ENCODE results near the gene TNPO1. TPM values are rescaled to one million over a fixed set of nuclear protein-coding genes. Genes with fewer than 3 reads are reported as not detected.

TNPO1 gene
- polyA plus RNA-seq, 2 of the 4 experiments (the other 2 are of a cell fraction) = 199 to 350 TPM

DNA sequence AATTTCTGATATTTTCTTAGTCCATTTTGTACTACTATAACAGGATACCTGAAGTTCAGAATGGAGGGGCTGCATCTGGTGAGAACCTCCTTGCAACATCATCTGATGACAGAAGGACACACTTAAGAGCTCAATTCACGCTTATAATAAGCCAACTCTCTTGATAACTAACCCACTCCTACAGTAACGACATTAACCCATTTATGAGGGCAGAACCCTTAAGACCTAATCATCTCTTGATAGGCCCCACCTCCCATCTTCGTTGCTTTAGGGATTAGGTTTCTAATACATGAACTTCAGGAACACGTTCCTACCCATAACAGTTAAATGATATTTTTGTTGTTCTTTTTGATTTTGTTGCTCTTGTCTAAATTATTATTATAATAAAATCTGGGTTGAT lies 69.4 kb downstream of the TNPO1 start:
- DNase-seq (ENCODE audit: low read depth in 1 of 2, low spot score in 1 of 2) (no peak), FAIRE-seq (peak; percentile 7), ATAC-seq (no peak)
- H3K9me3 ChIP-seq = no peaks in the 10 kb centered on the region
- ChIA-PET POLR2A (no interaction called here), CTCF (no interaction called here)
- H3K4me1 ChIP-seq = peaks cover 16% of the 10 kb centered on the region
- TF ChIP-seq, protein P1, sequence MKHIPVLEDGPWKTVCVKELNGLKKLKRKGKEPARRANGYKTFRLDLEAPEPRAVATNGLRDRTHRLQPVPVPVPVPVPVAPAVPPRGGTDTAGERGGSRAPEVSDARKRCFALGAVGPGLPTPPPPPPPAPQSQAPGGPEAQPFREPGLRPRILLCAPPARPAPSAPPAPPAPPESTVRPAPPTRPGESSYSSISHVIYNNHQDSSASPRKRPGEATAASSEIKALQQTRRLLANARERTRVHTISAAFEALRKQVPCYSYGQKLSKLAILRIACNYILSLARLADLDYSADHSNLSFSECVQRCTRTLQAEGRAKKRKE (CRISPR knock-in tag; IDR thresholded peaks at IDR 0.05; ENCODE audit: low read depth) = no peak
- TF ChIP-seq NR3C1 (IDR thresholded peaks at IDR 0.05) (no peak), CBX8 (IDR thresholded peaks at IDR 0.05) (no peak), TP53 (CRISPR knock-in tag; IDR thresholded peaks at IDR 0.05) (no peak), CHD4 (IDR thresholded peaks at IDR 0.05; ENCODE audit: borderline replicate concordance) (no peak), BHLHE40 (IDR thresholded peaks at IDR 0.05; ENCODE audit: low read depth, low read length) (no peak), HOXB5 (CRISPR knock-in tag; IDR thresholded peaks at IDR 0.05) (no peak), FOXS1 (CRISPR knock-in tag; IDR thresholded peaks at IDR 0.05) (no peak), HDAC2 (IDR thresholded peaks at IDR 0.05) (no peak), RAD21 (conservative IDR thresholded peaks at IDR 0.05 in 1 of 2, IDR thresholded peaks at IDR 0.05 in 1 of 2) (no peak)
- TF ChIP-seq, protein P2, sequence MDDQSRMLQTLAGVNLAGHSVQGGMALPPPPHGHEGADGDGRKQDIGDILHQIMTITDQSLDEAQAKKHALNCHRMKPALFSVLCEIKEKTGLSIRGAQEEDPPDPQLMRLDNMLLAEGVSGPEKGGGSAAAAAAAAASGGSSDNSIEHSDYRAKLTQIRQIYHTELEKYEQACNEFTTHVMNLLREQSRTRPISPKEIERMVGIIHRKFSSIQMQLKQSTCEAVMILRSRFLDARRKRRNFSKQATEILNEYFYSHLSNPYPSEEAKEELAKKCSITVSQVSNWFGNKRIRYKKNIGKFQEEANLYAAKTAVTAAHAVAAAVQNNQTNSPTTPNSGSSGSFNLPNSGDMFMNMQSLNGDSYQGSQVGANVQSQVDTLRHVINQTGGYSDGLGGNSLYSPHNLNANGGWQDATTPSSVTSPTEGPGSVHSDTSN (IDR thresholded peaks at IDR 0.05) = no peak
- TF ChIP-seq, protein P3, sequence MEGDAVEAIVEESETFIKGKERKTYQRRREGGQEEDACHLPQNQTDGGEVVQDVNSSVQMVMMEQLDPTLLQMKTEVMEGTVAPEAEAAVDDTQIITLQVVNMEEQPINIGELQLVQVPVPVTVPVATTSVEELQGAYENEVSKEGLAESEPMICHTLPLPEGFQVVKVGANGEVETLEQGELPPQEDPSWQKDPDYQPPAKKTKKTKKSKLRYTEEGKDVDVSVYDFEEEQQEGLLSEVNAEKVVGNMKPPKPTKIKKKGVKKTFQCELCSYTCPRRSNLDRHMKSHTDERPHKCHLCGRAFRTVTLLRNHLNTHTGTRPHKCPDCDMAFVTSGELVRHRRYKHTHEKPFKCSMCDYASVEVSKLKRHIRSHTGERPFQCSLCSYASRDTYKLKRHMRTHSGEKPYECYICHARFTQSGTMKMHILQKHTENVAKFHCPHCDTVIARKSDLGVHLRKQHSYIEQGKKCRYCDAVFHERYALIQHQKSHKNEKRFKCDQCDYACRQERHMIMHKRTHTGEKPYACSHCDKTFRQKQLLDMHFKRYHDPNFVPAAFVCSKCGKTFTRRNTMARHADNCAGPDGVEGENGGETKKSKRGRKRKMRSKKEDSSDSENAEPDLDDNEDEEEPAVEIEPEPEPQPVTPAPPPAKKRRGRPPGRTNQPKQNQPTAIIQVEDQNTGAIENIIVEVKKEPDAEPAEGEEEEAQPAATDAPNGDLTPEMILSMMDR (IDR thresholded peaks at IDR 0.05) = no peak
- no peak overlapping the region for H3K4me3 ChIP-seq
- no peak overlapping the region for H3K27ac ChIP-seq
- H3K4me2 ChIP-seq = no peak overlapping the region
- WGBS (ENCODE audit: missing lambda C conversion rate) = 89% methylated on average over 4 of the region's 4 CpGs

DNA sequence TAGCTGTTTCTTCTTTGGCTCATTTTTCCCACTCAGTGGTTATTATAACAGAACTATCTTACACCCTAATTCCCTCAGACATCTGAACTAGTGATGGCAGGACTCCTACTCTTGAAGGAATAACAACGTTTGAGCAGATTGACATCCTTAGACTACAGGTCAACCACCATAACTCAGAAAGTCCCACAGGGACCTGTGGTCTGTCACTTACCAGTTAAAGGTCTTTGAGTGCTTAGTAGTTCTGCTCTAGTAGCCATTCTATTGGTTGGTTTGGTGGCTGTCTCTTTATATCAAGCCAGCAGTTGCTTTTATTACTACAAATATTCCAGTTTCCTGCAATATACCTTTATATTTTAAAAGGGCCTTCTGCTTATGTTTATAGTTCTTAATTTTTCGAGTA lies 72.1 kb downstream of the TNPO1 start:
- TF ChIP-seq MAFK (IDR thresholded peaks at IDR 0.05; ENCODE audit: partially characterized antibody) = no peak
- no peak for TF ChIP-seq CBX2 (IDR thresholded peaks at IDR 0.05; ENCODE audit: borderline replicate concordance, low read depth)
- no peak for TF ChIP-seq SMC3 (IDR thresholded peaks at IDR 0.05)
- TF ChIP-seq ZSCAN20 (CRISPR knock-in tag; IDR thresholded peaks at IDR 0.05) = no peak
- TF ChIP-seq, protein P1 (CRISPR knock-in tag; IDR thresholded peaks at IDR 0.05; ENCODE audit: low read depth) = no peak
- no peak for TF ChIP-seq FOSB (CRISPR knock-in tag; IDR thresholded peaks at IDR 0.05)
- TF ChIP-seq MYC (IDR thresholded peaks at IDR 0.05; ENCODE audit: borderline replicate concordance, low read length) = no peak
- no peak for TF ChIP-seq HDAC2 (IDR thresholded peaks at IDR 0.05)
- TF ChIP-seq, protein P4, sequence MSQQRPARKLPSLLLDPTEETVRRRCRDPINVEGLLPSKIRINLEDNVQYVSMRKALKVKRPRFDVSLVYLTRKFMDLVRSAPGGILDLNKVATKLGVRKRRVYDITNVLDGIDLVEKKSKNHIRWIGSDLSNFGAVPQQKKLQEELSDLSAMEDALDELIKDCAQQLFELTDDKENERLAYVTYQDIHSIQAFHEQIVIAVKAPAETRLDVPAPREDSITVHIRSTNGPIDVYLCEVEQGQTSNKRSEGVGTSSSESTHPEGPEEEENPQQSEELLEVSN (IDR thresholded peaks at IDR 0.05; ENCODE audit: borderline replicate concordance, low read depth) = no peak
- TF ChIP-seq RCOR1 (IDR thresholded peaks at IDR 0.05; ENCODE audit: low read depth, low read length) = no peak
- POLR2A ChIA-PET = interaction anchor here (0.6 kb wide), 1 partner anchor 21 kb away, joined by 5 read pairs; no protein-coding TSS in a partner anchor
- Histone ChIP-seq H3K4me3 (no peak overlapping the region), H3K27ac (no peak overlapping the region), H3K9me3 (no peaks in the 10 kb centered on the region), H3K4me2 (no peak overlapping the region), H3K4me1 (peaks cover 10% of the 10 kb centered on the region)
- ATAC-seq (no peak), DNase-seq (ENCODE audit: low read depth in 1 of 2, low spot score in 1 of 2) (no peak), FAIRE-seq (no peak)
- CTCF ChIA-PET = no interaction called here
- WGBS (ENCODE audit: missing lambda C conversion rate) = 77% methylated on average over 2 of the region's 2 CpGs

Data from A549 (cell line).